Ovary (tissue), 3 donors: Measurements from ENCODE around the gene ACCS.

Source experiments
- CTCF ChIP-seq, 3 donors: fragments of 450-650 bp in 2 of 3; fragments of 200-600 bp in 1 of 3; IDR thresholded peaks; one replicate each; pipeline versions ENCODE4 v1.5.1 to v1.8.0; 2016 to 2022; ENCODE audit warnings: antibody characterized with exemption in 3 of 3, mild to moderate bottlenecking in 1 of 3
- POLR2A ChIP-seq: fragments of 450-650 bp; IDR thresholded peaks from one replicate; pipeline ENCODE4 v1.6.1; 2017; ENCODE audit warnings: antibody characterized with exemption, mild to moderate bottlenecking, moderate library complexity
- donor health status: DM: no; HTN: no; CAD: no.

- TF ChIP-seq CTCF (IDR thresholded peaks at IDR 0.05) (peak in 1 of 3 donors; percentile 28), POLR2A (no peak)
Measured at GRCh38 chr11:44133335-44133946, 67.4 kb downstream of the ACCS start.
